HL-60 (cell line): ENCODE data around the gene FGF3.

Experiments
- DNase-seq, 2 experiments: peaks; one replicate each; pipeline ENCODE4 v3.0.0-alpha.2; 2010 to 2020; ENCODE audit warnings: low read depth in 1 of 2, low spot score in 1 of 2
- H3K27ac ChIP-seq: fragments of 250-450 bp; sonication (Bioruptor Pico); replicated peaks from 2 replicates; pipeline ENCODE4 v1.5.1; 2020; ENCODE audit warnings: mild to moderate bottlenecking, moderate library complexity
- H3K27me3 ChIP-seq: fragments of 250-450 bp; sonication (Bioruptor Pico); 2 replicates; pipeline ENCODE4 v1.5.1; 2021; ENCODE audit warnings: mild to moderate bottlenecking, moderate library complexity; ENCODE audit not compliant: insufficient read depth, poor library complexity, severe bottlenecking
- H3K4me3 ChIP-seq: replicated peaks from 2 replicates; pipeline ENCODE4 v1.5.1; 2011; ENCODE audit warnings: mild to moderate bottlenecking, control low read depth, low read length; ENCODE audit not compliant: insufficient read depth
- CTCF ChIP-seq: IDR thresholded peaks from one replicate; pipeline ENCODE4 v1.5.1; 2011; ENCODE audit warnings: low read length, control low read depth, inconsistent platforms; ENCODE audit not compliant: insufficient read depth
- GABPA ChIP-seq: IDR thresholded peaks from 2 replicates; pipeline ENCODE4 v1.6.1; 2012; ENCODE audit warnings: low read depth
- POLR2AphosphoS5 ChIP-seq: IDR thresholded peaks from 2 replicates; pipeline ENCODE4 v1.6.1; 2012; ENCODE audit warnings: low read depth
- REST ChIP-seq: IDR thresholded peaks from 2 replicates; pipeline ENCODE4 v1.6.1; 2012; ENCODE audit warnings: low read depth; ENCODE audit not compliant: insufficient replicate concordance
- SPI1 ChIP-seq: IDR thresholded peaks from 2 replicates; pipeline ENCODE4 v1.6.1; 2012; ENCODE audit warnings: low read depth, mild to moderate bottlenecking, borderline replicate concordance

The FGF3 gene

GRCh38 chr11:69815973-69816372 is 3.2 kb downstream of the FGF3 start:
- DNase-seq: no peak
- H3K27ac ChIP-seq: no peak overlapping the region
- no peak overlapping the region for H3K4me3 ChIP-seq
- H3K27me3 ChIP-seq: peaks cover 41% of the 10 kb centered on the region
- no peak for TF ChIP-seq SPI1
- no peak for TF ChIP-seq REST
- TF ChIP-seq CTCF: no peak
- no peak for TF ChIP-seq GABPA
- TF ChIP-seq POLR2AphosphoS5: no peak

GRCh38 chr11:69814902-69815301 is 4.3 kb downstream of the FGF3 start:
- Histone ChIP-seq H3K27me3 (peaks cover 31% of the 10 kb centered on the region), H3K4me3 (no peak overlapping the region), H3K27ac (no peak overlapping the region)
- TF ChIP-seq CTCF (no peak), GABPA (no peak)
- no peak for DNase-seq

GRCh38 chr11:69814411-69814810 is 4.8 kb downstream of the FGF3 start:
- TF ChIP-seq CTCF: no peak
- no peak for TF ChIP-seq GABPA
- no peak for TF ChIP-seq REST
- DNase-seq: no peak

GRCh38 chr11:69813839-69814238 is 5.4 kb downstream of the FGF3 start:
- Histone ChIP-seq H3K4me3 (no peak overlapping the region), H3K27me3 (peaks cover 26% of the 10 kb centered on the region), H3K27ac (no peak overlapping the region)
- no peak for DNase-seq
- no peak for TF ChIP-seq GABPA

More at GRCh38 chr11:69814411-69814810, 4.8 kb downstream of the FGF3 start:
- Histone ChIP-seq H3K27ac (no peak overlapping the region), H3K27me3 (peaks cover 26% of the 10 kb centered on the region), H3K4me3 (no peak overlapping the region)
